HepG2 (cell line): Measurements from ENCODE around the gene PLK3. TPM values are rescaled to one million over a fixed set of nuclear protein-coding genes. Genes with fewer than 3 reads are reported as not detected.

Experiments
- BCL6 ChIP-seq: IDR thresholded peaks from 2 replicates; pipeline ENCODE4 v1.6.1; 2016; ENCODE audit warnings: missing genetic modification reagents, missing compliant biosample characterization
- CHD2 ChIP-seq: IDR thresholded peaks from 2 replicates; pipeline ENCODE4 v1.6.1; 2011; ENCODE audit warnings: low read depth, low read length, improper control_type of control experiment
- ERF ChIP-seq: IDR thresholded peaks from 2 replicates; pipeline ENCODE4 v1.6.1; 2018; ENCODE audit warnings: missing biosample characterization, missing genetic modification reagents
- FOXM1 ChIP-seq: sonication (generic); formaldehyde crosslinking; IDR thresholded peaks from 2 replicates; pipeline ENCODE4 v1.5.0; 2020; ENCODE audit warnings: missing genetic modification reagents
- HBP1 ChIP-seq: IDR thresholded peaks from 2 replicates; pipeline ENCODE4 v1.6.1; 2016; ENCODE audit warnings: low read depth, control low read depth
- HOXA3 ChIP-seq: sonication (generic); formaldehyde crosslinking; IDR thresholded peaks from 2 replicates; pipeline ENCODE4 v1.5.0; 2020; ENCODE audit warnings: missing genetic modification reagents
- MIER3 ChIP-seq: IDR thresholded peaks from 2 replicates; pipeline ENCODE4 v1.6.1; 2016; ENCODE audit warnings: missing compliant biosample characterization, borderline replicate concordance
- MZF1 ChIP-seq: sonication (generic); formaldehyde crosslinking; IDR thresholded peaks from 2 replicates; pipeline ENCODE4 v1.8.1; 2023; ENCODE audit warnings: mild to moderate bottlenecking, missing genetic modification reagents, borderline replicate concordance
- NAIF1 ChIP-seq: sonication (generic); formaldehyde crosslinking; IDR thresholded peaks from 2 replicates; pipeline ENCODE4 v1.5.0; 2020; ENCODE audit warnings: mild to moderate bottlenecking, missing genetic modification reagents, borderline replicate concordance
- NFE2L2 ChIP-seq: fragments of 150-350 bp; IDR thresholded peaks from 2 replicates; pipeline ENCODE4 v1.6.1; 2014; ENCODE audit warnings: low read length
- NFKB2 ChIP-seq: sonication (generic); formaldehyde crosslinking; IDR thresholded peaks from 2 replicates; pipeline ENCODE4 v1.4.0; 2020; ENCODE audit warnings: missing genetic modification reagents, borderline replicate concordance
- NRL ChIP-seq: sonication (generic); formaldehyde crosslinking; IDR thresholded peaks from 2 replicates; pipeline ENCODE4 v1.5.0; 2020; ENCODE audit warnings: missing genetic modification reagents, mild to moderate bottlenecking, moderate library complexity, borderline replicate concordance
- PAX8 ChIP-seq: sonication (generic); formaldehyde crosslinking; IDR thresholded peaks from 2 replicates; pipeline ENCODE4 v1.8.0; 2022; ENCODE audit warnings: mild to moderate bottlenecking, missing genetic modification reagents, borderline replicate concordance
- RARA ChIP-seq: IDR thresholded peaks from 2 replicates; pipeline ENCODE4 v1.6.1; 2016; ENCODE audit warnings: missing genetic modification reagents, missing compliant biosample characterization
- RFX5 ChIP-seq: IDR thresholded peaks from 2 replicates; pipeline ENCODE4 v1.6.1; 2011; ENCODE audit warnings: low read depth, low read length, improper control_type of control experiment
- SMC3 ChIP-seq: IDR thresholded peaks from 2 replicates; pipeline ENCODE4 v1.6.1; 2011; ENCODE audit warnings: low read length, improper control_type of control experiment
- SMYD3 ChIP-seq: sonication (generic); formaldehyde crosslinking; IDR thresholded peaks from 2 replicates; pipeline ENCODE4 v1.8.1; 2023; ENCODE audit warnings: mild to moderate bottlenecking, missing genetic modification reagents
- TCF7 ChIP-seq: sonication (generic); IDR thresholded peaks from 2 replicates; pipeline ENCODE4 v1.6.1; 2016; ENCODE audit warnings: antibody characterized with exemption, low read depth
- THYN1 ChIP-seq: sonication (generic); formaldehyde crosslinking; IDR thresholded peaks from 2 replicates; pipeline ENCODE4 v1.8.1; 2023; ENCODE audit warnings: low read depth, mild to moderate bottlenecking, moderate library complexity, missing genetic modification reagents, borderline replicate concordance
- TOPORS ChIP-seq: sonication (generic); formaldehyde crosslinking; IDR thresholded peaks from 2 replicates; pipeline ENCODE4 v1.8.0; 2023; ENCODE audit warnings: mild to moderate bottlenecking, missing genetic modification reagents
- ZBTB46 ChIP-seq: sonication (generic); formaldehyde crosslinking; IDR thresholded peaks from 2 replicates; pipeline ENCODE4 v1.4.0; 2020; ENCODE audit warnings: mild to moderate bottlenecking, missing genetic modification reagents, borderline replicate concordance
- ZBTB8A ChIP-seq: sonication (generic); formaldehyde crosslinking; IDR thresholded peaks from 2 replicates; pipeline ENCODE4 v1.4.0; 2020; ENCODE audit warnings: mild to moderate bottlenecking, low read depth, missing genetic modification reagents, borderline replicate concordance
- ZKSCAN5 ChIP-seq: sonication (generic); formaldehyde crosslinking; IDR thresholded peaks from 2 replicates; pipeline ENCODE4 v1.5.1; 2020; ENCODE audit warnings: mild to moderate bottlenecking, missing genetic modification reagents
- ZMAT3 ChIP-seq: sonication (generic); formaldehyde crosslinking; conservative IDR thresholded peaks from 2 replicates; pipeline ENCODE4 v1.7.0; 2021; ENCODE audit warnings: missing genetic modification reagents
- ZNF20 ChIP-seq: sonication (generic); formaldehyde crosslinking; IDR thresholded peaks from 2 replicates; pipeline ENCODE4 v1.4.0; 2020; ENCODE audit warnings: mild to moderate bottlenecking, moderate library complexity, missing genetic modification reagents
- ZNF260 ChIP-seq: sonication (generic); formaldehyde crosslinking; IDR thresholded peaks from 2 replicates; pipeline ENCODE4 v1.4.0; 2020; ENCODE audit warnings: missing genetic modification reagents, low read depth, mild to moderate bottlenecking, borderline replicate concordance
- ZNF333 ChIP-seq: sonication (generic); formaldehyde crosslinking; IDR thresholded peaks from 2 replicates; pipeline ENCODE4 v1.4.0; 2020; ENCODE audit warnings: mild to moderate bottlenecking, missing genetic modification reagents, borderline replicate concordance
- ZNF549 ChIP-seq: sonication (generic); formaldehyde crosslinking; IDR thresholded peaks from 2 replicates; pipeline ENCODE4 v1.5.0; 2020; ENCODE audit warnings: missing genetic modification reagents
- ZNF703 ChIP-seq: sonication (generic); formaldehyde crosslinking; IDR thresholded peaks from 2 replicates; pipeline ENCODE4 v1.5.1; 2020; ENCODE audit warnings: missing genetic modification reagents, mild to moderate bottlenecking, moderate library complexity, borderline replicate concordance
- polyA plus RNA-seq, 8 experiments: library from polyadenylated mRNA; depleted of rRNA in 3 of 8; stranded (reverse) in 7 of 8; unstranded in 1 of 8; fragments of >200 nt; fragmentation: Illumina TruSeq in 4 of 8; extraction: Trizol in 4 of 8; gene quantifications; 2 replicates each; pipeline versions ENCODE4 v1.2.1 to v1.2.3, GENCODE V29; 2011 to 2016; ENCODE audit warnings: low read depth in 4 of 8, missing spikeins in 1 of 8, mixed read lengths in 1 of 8; ENCODE audit not compliant: insufficient read depth in 1 of 8
- total RNA-seq, 5 experiments: library from RNA; depleted of rRNA; stranded (reverse); fragments of >200 nt; fragmentation: Illumina TruSeq; extraction: Trizol; gene quantifications; 2 replicates each; pipeline ENCODE4 v1.2.3, GENCODE V29; 2016; ENCODE audit warnings: low read depth in 1 of 5

Gene PLK3
- total and polyA plus RNA-seq, 2 of the 13 experiments (the other 11 are each of a cell fraction or from before 2014, with no cell fraction given): 9.8 to 16.9 TPM

GRCh38 chr1:44807364-44808062 is 7.3 kb downstream of the PLK3 start (continued):
- no peak for TF ChIP-seq ZKSCAN5 (CRISPR knock-in tag)
- peak; percentile 76; the same call in 1 of the 2 replicates for TF ChIP-seq RFX5
- TF ChIP-seq ERF: peak; percentile 68; the same call in 1 of the 2 replicates
- peak; percentile 82; the same call in 1 of the 2 replicates for TF ChIP-seq ZBTB46 (CRISPR knock-in tag)
- peak; percentile 24; the same call in 1 of the 2 replicates for TF ChIP-seq TCF7
- TF ChIP-seq ZBTB8A (CRISPR knock-in tag): no peak
- 0 out of 2 replicates have a peak, but pooled peaks have one; percentile 69 for TF ChIP-seq PAX8 (CRISPR knock-in tag)
- peak; percentile 74; the same call in 1 of the 2 replicates for TF ChIP-seq SMYD3
- TF ChIP-seq FOXM1 (CRISPR knock-in tag): no peak
- 0 out of 2 replicates have a peak, but pooled peaks have one; percentile 12 for TF ChIP-seq CHD2
- TF ChIP-seq NRL (CRISPR knock-in tag): peak; percentile 75; the same call in 1 of the 2 replicates
- peak; percentile 84 for TF ChIP-seq ZMAT3 (CRISPR knock-in tag)
- TF ChIP-seq TOPORS (CRISPR knock-in tag): 0 out of 2 replicates have a peak, but pooled peaks have one; percentile 59
- peak; percentile 77; the same call in 1 of the 2 replicates for TF ChIP-seq NAIF1
- peak; percentile 89 for TF ChIP-seq HBP1 (CRISPR knock-in tag)
- no peak for TF ChIP-seq ZNF333
- TF ChIP-seq ZNF260 (CRISPR knock-in tag): peak; percentile 95; the same call in 1 of the 2 replicates
- TF ChIP-seq SMC3: no peak
- 0 out of 2 replicates have a peak, but pooled peaks have one; percentile 15 for TF ChIP-seq NFE2L2
- TF ChIP-seq MZF1 (CRISPR knock-in tag): peak; percentile 18; the same call in 1 of the 2 replicates
- TF ChIP-seq BCL6 (CRISPR knock-in tag): peak; percentile 33; the same call in 1 of the 2 replicates
- TF ChIP-seq NFKB2 (CRISPR knock-in tag): peak; percentile 86
- TF ChIP-seq ZNF20 (CRISPR knock-in tag): no peak
- TF ChIP-seq ZNF549: no peak
- TF ChIP-seq THYN1: no peak
- 0 out of 2 replicates have a peak, but pooled peaks have one; percentile 21 for TF ChIP-seq ZNF703 (CRISPR knock-in tag)
- peak; percentile 79; the same call in 1 of the 2 replicates for TF ChIP-seq MIER3
- TF ChIP-seq RARA (CRISPR knock-in tag): peak; percentile 79; the same call in 1 of the 2 replicates
- TF ChIP-seq HOXA3 (CRISPR knock-in tag): peak; percentile 59; the same call in 1 of the 2 replicates
